Activated gamma-delta T cell treated with Interleukin-2 at 50 U/mL for 16 hours (primary cell): Measurements from ENCODE around the gene TXNL1.
"Not testable (repeated sequence)": the region's sequence is repeated elsewhere in the genome, so short reads cannot be mapped to it uniquely, and the experiment has no call there.

ENCODE experiments used
- DNase-seq: peaks from one replicate; pipeline ENCODE4 v3.0.0-alpha.2; 2020

Gene TXNL1

GRCh38 chr18:56643381-56643780, 5.0 kb upstream of the TXNL1 start:
- DNase-seq: no peak

GRCh38 chr18:56641714-56642337, 3.4 kb upstream of the TXNL1 start:
- DNase-seq: no peak

GRCh38 chr18:56639571-56639970, 1.2 kb upstream of the TXNL1 start:
- no peak for DNase-seq

GRCh38 chr18:56639104-56639381, 651 bp upstream of the TXNL1 start:
- no peak for DNase-seq

GRCh38 chr18:56637711-56638231, 621 bp downstream of the TXNL1 start:
- no peak for DNase-seq

- DNase-seq: no peak
These were observed 1.2 kb downstream of the TXNL1 start for GRCh38 chr18:56637176-56637575.

GRCh38 chr18:56635007-56635406, 3.4 kb downstream of the TXNL1 start:
- no peak for DNase-seq

GRCh38 chr18:56632070-56633022, 6.0 kb downstream of the TXNL1 start:
- no peak for DNase-seq

- no peak for DNase-seq
These were observed 10.4 kb downstream of the TXNL1 start for GRCh38 chr18:56627991-56628390.

GRCh38 chr18:56615738-56616520, 22.5 kb downstream of the TXNL1 start:
- DNase-seq: no peak

- no peak for DNase-seq
These were observed 31.8 kb downstream of the TXNL1 start for GRCh38 chr18:56606618-56607017.

GRCh38 chr18:56598422-56598821, 40.0 kb downstream of the TXNL1 start:
- no peak for DNase-seq

- DNase-seq: no peak
These were observed 44.5 kb downstream of the TXNL1 start for GRCh38 chr18:56593906-56594305.

- no peak for DNase-seq
These were observed 58.4 kb downstream of the TXNL1 start for GRCh38 chr18:56580026-56580425.

GRCh38 chr18:56579451-56579850, 58.9 kb downstream of the TXNL1 start:
- DNase-seq: no peak

GRCh38 chr18:56576826-56577573, 61.4 kb downstream of the TXNL1 start:
- DNase-seq: no peak

- DNase-seq: no peak
These were observed 62.4 kb downstream of the TXNL1 start for GRCh38 chr18:56575819-56576663.

- no peak for DNase-seq
These were observed 63.5 kb downstream of the TXNL1 start for GRCh38 chr18:56574861-56575260.

- DNase-seq: not testable (repeated sequence)
These were observed 66.1 kb downstream of the TXNL1 start for GRCh38 chr18:56572267-56572666.

GRCh38 chr18:56570978-56571377, 67.4 kb downstream of the TXNL1 start:
- no peak for DNase-seq

GRCh38 chr18:56569416-56569815, 69.0 kb downstream of the TXNL1 start:
- no peak for DNase-seq

GRCh38 chr18:56568986-56569385, 69.4 kb downstream of the TXNL1 start:
- DNase-seq: no peak
